ENCODE results near the gene SMC5.
"Not testable (repeated sequence)": the region's sequence is repeated elsewhere in the genome, so short reads cannot be mapped to it uniquely, and the experiment has no call there.

SMC5 gene

DNA sequence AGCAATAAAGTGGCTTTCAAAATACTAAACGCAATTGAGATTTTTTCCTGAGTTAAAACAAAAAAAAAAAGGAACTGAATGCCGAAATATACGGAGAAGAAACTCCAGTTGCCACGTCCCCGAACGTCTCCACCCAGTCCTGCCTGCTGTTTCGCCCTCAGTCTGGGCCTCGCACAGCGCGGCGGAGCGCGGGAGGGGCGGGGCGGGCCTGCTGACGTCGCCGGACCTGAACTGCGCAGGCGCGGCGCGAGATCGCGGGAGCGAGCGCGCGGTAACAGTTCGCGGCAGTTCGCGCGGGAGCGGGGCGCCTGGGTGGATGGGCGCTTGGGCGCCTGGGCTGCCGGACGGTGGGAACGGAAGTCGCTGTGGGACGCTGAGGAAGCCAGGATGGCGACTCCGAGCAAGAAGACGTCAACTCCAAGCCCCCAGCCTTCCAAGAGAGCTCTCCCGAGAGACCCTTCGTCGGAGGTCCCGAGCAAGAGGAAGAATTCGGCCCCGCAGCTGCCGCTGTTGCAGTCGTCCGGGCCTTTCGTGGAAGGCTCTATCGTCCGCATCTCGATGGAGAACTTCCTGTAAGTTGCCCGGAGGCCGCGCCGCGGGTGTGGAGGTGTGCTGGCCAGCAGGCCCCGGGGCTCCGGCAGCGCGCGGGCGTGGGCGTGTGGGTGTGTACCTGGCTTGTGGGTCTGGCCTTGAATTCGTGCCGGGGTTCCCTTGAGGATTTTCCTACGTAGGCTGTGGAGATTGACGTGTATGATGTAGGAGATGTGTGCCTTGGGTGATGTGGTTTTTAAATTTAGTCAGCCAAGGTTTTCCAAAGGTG, at the start of gene SMC5:
Gene SMC5, plus strand, starts transcription at position 287 of the 820 bp plus-strand sequence. Its CDS starts 101 bp downstream, at position 388.
- DNase-seq (ENCODE audit: low read depth in 2 of 2) = peak; percentile 81 to 85

DNA sequence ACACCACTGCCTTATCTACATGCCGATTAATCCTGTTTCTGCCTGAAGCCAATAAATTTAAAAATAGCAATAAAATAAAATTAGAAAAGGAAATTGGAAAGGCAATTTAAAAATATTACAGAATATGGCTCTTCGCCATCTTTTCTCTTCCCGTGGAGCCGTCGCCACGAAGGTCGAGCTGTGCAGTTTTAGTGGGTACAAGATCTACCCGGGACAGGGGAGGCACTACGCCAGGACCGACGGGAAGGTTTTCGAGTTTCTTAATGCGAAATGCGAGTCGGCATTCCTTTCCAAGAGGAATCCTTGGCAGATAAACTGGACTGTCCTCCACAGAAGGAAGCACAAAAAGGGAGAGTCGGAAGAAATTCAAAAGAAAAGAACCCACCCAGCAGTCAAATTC, 41.7 kb upstream of the SMC5 start:
- DNase-seq (ENCODE audit: low read depth in 2 of 2) = no peak

DNA sequence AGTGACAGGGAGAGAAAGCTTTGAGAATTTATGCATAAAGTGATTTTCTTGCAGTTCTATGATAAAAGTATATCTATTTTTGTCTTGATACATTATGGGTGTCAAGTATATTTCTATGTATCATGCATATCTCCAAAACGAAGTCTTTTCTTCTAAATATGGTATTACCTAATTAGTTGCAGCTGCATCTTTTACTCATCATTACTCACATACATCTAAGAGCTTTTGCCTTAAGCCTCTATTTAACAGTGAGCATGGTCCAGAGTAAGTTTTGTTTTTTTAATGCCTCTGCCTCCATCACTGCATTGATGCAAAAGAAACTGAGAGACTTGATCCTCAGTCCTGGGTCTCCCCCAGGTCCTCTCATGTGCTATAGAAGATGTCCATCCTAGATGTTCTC, 40.0 kb upstream of the SMC5 start:
- peak; percentile 44 to 56 for DNase-seq (ENCODE audit: low read depth in 2 of 2)

DNA sequence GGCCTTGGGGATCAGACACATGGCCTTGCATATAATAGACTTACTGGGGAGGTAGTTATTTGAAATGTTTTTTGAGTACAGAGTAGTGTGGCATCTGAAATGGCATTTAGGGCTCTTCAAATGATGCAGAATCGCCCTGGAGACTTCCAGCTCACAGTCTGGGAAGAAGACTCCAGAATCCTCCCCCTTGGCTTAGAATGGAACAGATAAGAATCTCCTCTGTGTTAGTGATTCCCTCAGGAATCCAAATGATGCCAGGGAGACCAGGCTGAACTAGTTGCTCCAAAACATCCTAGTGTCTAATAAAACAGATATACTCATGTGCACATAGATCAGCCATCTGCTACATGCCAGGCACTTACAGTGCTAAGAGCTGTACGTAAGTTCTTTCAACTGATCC, 38.6 kb upstream of the SMC5 start:
- DNase-seq (ENCODE audit: low read depth in 2 of 2) = no peak

DNA sequence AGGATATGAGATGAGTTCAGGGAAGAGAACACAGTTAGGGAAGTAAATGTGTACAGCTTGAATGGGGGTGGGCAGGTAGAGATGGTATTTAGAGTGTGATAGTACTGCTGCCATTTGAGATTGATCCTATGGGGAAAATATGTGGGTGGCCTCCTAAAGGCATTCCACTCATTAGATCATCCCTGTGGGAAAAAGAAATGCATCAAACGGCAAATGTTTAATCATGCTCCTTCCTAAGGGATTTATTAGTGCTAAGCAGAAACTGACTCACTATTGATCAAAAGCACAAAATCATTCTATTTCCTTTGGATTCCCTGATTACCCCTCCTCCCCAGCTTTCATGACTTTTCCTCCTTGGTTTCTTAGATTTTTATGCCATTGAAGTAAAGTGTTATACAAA, 36.4 kb upstream of the SMC5 start:
- DNase-seq (ENCODE audit: low read depth in 2 of 2) = no peak

DNA sequence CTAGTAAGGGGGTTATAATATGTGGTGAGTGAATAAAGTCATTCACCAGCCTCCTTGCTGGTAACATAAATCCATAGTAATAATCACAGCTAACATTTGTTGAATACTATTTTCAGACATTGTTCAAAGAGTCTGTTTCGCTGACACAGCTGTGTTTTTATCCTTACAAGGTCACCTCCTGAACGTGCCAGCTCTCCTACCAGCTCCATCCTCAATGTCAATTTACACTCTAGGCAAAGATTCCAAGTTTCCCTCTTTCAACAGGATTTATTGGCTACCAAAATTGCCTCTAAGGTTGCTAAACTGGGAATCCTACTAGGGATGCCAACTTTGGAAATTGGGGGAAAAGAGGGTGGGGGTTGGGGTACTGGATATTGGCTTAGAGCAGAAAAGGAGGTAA, 30.7 kb upstream of the SMC5 start:
- no peak for DNase-seq (ENCODE audit: low read depth in 2 of 2)

DNA sequence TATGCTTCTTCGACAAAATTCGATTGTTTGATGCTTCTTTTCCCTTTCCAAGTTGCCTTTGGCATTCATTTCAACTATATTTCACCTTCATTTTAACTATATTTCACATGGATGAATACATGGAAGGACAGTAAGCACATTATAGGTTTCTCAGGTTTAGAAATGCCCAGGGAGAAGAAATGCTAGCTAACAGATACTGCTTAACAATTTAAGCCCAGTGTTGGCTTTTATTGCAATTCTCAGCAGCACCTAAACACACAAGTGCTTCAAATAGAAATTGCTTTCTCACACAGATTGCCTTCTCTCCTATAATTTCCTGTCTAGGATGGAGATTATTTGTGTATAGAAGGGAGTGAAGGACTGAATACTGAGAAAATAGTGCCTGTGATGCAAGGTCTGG, 30.2 kb upstream of the SMC5 start:
- no peak for DNase-seq (ENCODE audit: low read depth in 2 of 2)

DNA sequence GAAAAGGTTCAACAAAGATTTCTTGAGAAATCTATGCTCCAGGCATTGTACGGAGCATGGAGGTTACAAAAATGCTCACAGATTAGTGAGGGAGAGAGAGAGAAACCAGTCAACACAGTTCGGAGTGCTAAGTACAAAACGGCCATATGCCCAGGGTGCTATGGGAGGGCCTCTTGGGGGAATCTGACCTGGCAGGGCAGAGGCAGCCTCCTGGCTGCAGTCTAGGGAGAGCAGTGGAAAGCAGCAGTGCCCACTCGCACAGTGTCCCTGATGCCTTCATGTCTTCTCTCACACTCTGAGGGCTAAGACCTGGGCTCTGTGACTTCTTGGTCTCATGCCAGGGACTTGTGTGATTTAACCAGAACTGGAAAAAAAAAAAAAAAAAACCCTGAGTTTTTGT, 29.8 kb upstream of the SMC5 start:
- DNase-seq (ENCODE audit: low read depth in 2 of 2) = no peak

DNA sequence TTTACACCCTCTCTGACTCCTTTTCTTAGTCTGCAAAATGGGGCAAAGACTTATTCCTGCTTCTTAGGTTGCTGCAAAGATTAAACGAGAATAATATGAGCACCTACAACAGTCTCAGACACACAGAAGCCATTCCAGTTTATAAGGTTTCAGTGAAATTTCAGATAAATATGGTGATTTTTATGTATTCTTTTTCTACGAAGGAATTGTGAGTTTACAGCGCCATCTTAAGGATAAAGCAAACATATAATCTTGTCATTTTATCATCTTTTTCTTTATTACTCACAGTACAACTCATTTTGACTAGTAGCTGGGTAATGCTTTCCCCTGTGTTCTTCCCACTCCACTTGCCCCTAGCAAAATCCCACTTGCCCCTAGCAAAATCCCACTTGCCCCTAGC, 29.2 kb upstream of the SMC5 start:
- no peak for DNase-seq (ENCODE audit: low read depth in 2 of 2)

DNA sequence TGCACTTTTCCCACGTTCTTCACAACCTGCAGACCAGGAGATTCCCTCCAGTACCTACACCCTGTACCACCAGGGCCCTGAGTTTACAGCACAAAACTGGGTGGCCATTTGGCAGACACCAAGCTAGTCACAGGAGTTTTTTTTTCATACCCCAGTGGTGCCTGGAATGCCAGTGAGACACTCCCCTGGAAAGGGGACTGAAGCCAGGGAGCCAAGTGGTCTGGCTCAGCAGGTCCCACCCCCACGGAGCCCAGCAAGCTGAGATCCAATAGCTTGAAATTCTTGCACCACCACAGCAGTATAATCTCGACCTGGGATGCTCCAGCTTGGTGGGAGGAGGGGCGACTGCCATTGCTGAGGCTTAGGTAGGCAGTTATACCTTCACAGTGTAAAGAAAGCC, 26.3 kb upstream of the SMC5 start:
- DNase-seq (ENCODE audit: low read depth in 2 of 2) = no peak

DNA sequence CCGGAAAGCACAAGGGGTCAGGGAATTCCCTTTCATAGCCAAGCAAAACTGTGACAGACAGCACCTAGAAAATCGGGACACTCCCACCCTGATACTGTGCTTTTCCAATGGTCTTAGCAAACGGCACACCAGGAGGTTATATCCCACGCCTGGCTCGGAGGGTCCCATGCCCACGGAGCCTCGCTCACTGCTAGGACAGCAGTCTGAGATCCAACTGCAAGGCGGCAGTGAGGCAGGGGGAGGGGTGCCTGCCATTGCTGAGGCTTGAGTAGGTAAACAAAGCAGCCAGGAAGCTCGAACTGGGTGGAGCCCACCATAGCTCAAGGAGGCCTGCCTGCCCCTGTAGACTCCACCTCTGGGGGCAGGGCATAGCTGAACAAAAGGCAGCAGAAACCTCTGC, 24.6 kb upstream of the SMC5 start:
- not testable (repeated sequence) for DNase-seq (ENCODE audit: low read depth in 2 of 2)

DNA sequence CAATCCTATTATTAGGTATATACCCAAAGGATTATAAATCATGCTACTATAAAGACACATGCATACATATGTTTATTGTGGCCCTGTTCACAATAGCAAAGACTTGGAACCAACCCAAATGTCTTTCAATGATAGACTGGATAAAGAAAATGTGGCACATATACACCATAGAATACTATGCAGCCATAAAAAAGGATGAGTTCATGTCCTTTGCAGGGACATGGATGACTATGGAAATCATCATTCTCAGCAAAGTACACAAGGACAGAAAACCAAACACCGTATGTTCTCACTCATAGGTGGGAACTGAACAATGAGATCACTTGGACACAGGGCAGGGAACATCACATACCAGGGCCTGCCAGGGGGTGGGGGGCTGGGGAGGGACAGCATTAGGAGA, 12.8 kb upstream of the SMC5 start:
- DNase-seq (ENCODE audit: low read depth in 2 of 2) = not testable (repeated sequence)

DNA sequence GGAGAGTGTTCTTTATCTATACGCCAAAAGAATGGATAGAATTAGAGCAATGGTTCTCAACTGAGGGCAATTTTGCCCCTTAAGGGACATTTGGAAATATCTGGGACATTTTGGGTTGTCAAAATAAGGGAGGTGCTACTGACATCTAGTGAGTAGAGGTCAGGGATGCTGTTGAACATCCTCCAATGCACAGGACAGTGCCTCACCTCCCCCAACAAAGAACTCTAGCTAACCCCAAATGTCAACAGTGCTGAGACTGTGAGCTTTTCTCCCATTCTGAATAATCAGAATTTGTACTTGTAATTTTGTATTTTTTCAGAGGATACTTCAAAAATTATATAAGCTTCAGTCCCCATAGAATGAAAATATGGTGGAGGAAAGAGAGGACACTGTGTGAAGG, 8.6 kb upstream of the SMC5 start:
- no peak for DNase-seq (ENCODE audit: low read depth in 2 of 2)

DNA sequence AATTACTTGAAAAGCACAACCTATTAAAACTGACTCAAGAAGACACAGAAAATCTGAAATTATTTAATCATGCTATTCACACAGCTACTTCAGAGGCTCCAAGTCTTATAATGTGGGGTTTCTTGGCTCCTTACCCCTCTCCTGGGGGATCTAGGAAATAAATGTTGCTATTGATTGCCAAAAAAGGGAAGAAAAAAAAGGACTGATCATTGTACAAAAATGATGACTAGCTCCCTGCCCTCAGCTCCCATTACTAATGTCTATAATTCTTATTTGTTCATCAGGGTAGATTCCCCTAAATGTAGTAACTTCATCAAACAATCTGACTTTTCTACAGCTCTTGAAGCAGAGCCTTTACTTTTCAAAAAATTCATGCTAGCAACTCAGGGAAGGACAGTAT, 3.3 kb upstream of the SMC5 start:
- peak; percentile 44 to 50 for DNase-seq (ENCODE audit: low read depth in 2 of 2)

DNA sequence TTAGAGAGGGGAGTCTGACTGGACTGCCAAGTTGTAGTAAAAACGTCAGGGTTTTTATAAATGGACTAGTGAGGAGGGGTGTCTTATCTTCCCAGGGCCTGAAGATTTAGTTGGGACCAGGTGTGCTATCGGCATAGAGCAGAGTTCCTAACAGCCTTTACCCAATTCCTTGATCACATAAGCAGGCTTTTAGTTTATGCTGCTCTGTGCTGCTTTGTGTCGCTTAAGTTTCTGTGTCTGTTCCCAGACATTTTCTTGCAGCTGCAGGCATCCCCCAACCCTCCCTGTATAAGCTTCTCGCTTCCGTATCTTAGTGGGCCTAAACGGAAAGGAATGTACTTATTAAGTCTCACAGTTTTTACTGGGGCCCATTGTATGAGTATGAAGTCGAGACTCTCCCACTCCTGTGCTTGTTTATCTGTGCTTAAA, 2.6 kb upstream of the SMC5 start:
- DNase-seq (ENCODE audit: low read depth in 2 of 2) = peak; percentile 61

DNA sequence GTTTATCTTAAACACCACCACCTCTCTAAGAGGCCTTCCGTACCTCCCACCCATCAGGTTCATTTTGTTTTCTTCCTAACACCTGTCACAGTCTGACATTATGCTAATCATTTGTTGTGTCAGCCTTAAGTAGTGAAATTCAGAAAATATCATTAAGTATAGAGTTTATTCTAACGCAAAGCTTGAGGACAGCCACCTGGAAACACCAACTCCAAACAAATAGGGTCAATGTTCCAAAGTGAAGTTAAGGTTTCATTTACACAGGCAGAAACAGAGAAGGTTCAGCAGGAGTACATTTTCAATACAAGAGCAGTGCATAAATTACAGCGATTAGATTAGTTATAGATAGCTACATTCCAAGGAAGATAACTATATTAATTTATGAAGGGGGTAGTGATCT, 1.3 kb upstream of the SMC5 start:
- DNase-seq (ENCODE audit: low read depth in 2 of 2) = no peak

DNA sequence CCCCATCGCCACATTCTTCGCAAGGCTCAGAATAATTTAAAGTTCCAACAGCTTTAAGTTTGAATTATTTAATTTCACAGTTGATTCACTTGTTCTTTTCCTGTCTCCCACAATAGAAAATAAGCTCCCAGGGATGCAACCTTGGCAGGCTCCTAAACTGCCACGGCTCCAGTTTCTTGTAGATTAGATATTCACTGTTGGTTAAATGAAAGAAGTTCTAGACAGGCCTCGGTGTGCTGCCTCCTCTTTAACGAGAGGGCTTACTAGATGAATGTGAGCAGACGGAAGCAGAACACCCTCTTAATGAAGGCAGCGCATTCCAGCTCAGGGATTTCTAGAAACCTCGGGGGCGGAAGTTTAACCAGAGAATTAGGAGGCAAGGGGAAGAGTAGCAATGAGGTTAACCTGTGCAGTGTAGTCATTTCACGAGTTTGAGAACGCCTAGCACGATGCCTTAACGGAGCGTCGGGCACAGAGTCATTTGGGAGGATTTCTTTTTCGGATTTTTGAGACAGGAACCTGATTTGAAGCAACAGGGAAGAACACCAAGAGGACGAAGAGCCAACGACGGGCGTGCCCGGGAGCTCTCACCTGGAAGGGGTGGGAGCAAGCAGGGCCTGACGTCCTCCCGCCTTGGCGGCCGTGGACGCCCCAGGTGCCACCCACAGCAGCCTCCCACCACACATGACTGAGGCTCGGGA, 637 bp upstream of the SMC5 start:
- peak; percentile 32 to 33 for DNase-seq (ENCODE audit: low read depth in 2 of 2)

DNA sequence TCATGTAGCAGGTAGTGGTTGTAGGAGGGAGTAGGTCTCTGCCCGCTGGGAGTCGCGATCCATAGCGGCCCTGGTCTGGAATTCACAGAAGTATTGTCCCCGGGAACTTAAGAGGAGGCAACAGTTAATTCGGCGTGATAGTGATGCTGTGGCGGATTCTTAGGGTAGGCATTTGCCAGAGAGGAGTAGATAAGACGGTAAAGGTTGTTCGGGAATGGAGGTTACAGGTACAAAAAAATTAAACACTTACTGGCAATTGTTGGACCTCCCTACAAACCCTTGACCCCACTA, 679 bp downstream of the SMC5 start:
- no peak for DNase-seq (ENCODE audit: low read depth in 2 of 2)

DNA sequence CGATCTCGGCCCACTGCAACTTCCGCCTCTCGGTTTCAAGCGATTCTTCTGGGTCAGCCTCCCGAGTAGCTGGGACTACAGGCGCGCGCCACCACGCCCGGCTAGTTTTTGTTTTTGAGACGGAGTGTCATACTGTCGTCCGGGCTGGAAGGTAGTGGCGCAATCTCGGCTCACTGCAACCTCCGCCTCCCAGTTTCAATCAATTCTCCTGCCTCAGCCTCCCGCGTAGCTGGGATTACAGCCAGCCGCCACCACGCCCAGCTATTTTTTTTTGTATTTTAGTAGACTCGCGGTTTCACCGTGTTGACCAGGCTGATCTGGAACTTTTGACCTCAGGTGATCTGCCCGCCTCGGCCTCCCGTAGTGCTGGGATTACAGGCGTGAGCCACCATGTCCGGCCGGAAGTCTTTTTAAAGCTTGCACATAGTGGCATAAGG, 1.2 kb downstream of the SMC5 start:
- DNase-seq (ENCODE audit: low read depth in 2 of 2) = no peak

DNA sequence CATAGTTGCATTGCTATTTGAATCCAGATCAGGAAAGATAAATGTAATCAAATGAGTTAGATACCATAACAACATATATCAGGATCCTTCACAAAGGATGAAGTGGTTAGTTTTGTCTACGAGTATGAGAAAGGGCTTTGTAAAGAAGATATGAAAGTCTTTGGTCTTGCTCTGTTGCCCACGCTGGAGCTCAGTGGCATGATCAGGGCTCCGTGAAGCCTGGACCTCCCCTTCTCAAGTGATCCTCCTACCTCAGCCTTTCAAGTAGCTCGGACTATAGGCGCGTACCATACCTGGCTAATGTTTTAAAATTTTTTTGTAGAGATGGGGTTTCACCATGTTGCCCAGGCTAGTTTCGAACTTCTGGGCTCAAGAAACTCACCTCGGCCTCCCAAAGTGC, 1.8 kb downstream of the SMC5 start:
- DNase-seq (ENCODE audit: low read depth in 2 of 2) = no peak

DNA sequence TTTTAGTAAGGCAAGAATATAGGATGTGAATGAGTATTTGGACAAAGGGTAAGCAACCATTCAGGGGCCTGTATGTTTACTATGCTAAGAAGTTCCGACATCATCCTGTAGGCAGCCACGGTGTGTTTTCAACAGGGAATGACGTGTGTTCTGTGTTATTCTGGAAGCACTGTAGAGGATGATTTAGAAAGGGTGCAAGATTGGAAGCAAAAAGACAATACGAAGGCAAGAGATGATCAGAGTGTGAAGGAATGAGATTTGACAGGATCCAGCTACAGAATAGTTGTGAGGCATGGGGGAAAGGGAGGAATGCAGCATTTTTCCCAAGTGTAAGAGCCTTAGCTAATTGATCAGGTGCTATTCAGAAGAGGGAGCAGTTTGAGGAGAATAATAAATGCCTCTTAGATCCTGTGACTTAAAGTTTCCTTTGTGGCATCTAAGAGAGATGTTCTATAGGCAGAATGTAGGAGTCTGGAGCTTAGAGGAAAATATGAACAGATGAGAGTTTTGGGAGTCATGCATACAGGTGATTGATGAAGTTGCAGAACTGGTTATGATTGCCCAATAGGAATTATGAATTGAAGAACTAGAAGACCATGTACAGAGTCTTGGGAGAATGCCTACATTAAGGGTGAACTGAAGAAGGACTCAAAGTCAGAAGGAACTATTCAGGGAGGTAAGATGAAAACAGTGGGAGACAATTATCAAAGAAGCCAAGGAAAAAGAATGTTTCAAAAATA, 2.5 kb downstream of the SMC5 start:
- DNase-seq (ENCODE audit: low read depth in 2 of 2) = no peak

DNA sequence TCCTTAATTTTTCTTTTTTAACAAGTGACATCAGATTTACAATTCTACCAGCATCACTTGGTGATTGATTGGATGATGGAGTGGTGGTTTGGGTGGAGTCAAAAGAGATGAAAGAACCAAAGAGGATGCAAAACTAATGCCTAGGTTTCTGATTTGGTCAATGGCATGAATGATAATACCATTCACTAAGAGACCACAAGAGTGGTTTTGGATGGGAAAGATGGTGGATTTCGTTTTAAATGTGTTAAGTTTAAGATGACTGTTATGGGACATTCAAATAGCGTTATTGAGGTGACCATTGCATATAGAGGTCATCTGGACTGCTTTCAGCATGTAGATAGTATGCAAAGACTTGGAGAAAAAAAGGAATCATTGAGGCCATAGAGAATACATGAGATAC, 3.6 kb downstream of the SMC5 start:
- no peak for DNase-seq (ENCODE audit: low read depth in 2 of 2)

DNA sequence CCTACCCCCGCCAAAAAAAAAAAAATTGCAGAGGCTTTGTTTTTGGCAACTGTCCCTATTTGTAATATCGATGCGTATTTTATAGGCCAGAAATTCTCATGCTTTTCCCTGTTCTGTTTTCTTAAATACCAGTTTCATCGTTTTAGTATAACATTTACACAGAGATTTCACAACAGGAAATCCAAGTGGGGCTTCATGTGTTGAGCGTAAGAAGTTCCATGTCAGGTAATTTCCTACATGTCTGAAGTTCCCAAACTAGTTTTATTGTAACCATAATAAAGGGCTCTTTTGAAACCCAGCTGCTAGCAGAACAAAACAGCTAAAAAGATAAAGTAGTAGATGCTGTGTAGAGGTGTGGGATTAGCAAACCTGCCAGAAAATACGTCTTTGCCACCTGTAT, 4.2 kb downstream of the SMC5 start:
- DNase-seq (ENCODE audit: low read depth in 2 of 2) = no peak

All from fibroblast of skin of left biceps (primary cell).